ENCODE measurements around the gene FRZB.

Gene FRZB

DNA sequence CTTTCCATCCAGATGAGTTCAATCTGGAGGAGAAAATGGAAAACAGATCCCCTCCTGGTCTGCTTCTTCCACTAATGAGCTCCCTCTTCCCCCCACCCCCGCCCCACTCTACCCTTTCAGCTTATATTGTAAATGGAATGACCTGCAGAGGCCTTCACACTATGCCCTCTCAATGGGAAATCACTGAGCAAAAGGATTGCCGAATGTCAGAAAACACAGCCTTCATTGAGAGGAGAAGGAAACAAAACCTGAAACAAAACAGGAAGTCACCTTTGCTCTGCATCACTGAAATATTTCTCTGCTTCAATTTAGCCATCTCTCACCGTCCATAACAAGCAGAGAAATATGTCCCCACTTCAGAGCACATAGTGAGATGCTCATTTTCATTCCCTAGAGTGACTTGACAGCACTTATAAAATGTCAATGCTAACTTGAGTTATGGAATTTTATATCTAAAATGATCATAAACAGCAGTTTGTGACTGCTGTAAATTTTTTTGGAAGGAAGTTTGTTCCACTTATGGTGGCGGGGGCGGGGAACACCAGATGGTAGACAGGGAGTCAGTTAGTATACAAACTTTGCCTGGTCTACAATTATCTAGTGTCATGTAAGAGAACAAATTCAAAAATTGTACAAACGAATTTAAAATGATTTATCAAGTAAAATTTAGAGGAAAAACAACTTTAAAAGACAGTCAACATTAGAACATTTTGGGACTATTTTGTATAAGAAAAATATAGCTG lies 1.8 kb upstream of the FRZB start:
- TF ChIP-seq, protein P1, sequence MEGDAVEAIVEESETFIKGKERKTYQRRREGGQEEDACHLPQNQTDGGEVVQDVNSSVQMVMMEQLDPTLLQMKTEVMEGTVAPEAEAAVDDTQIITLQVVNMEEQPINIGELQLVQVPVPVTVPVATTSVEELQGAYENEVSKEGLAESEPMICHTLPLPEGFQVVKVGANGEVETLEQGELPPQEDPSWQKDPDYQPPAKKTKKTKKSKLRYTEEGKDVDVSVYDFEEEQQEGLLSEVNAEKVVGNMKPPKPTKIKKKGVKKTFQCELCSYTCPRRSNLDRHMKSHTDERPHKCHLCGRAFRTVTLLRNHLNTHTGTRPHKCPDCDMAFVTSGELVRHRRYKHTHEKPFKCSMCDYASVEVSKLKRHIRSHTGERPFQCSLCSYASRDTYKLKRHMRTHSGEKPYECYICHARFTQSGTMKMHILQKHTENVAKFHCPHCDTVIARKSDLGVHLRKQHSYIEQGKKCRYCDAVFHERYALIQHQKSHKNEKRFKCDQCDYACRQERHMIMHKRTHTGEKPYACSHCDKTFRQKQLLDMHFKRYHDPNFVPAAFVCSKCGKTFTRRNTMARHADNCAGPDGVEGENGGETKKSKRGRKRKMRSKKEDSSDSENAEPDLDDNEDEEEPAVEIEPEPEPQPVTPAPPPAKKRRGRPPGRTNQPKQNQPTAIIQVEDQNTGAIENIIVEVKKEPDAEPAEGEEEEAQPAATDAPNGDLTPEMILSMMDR (conservative IDR thresholded peaks at IDR 0.05; ENCODE audit: low read length): no peak
- H3K4me3 ChIP-seq (ENCODE audit: low read length): no peak overlapping the region
- DNase-seq (ENCODE audit: low read depth): no peak

DNA sequence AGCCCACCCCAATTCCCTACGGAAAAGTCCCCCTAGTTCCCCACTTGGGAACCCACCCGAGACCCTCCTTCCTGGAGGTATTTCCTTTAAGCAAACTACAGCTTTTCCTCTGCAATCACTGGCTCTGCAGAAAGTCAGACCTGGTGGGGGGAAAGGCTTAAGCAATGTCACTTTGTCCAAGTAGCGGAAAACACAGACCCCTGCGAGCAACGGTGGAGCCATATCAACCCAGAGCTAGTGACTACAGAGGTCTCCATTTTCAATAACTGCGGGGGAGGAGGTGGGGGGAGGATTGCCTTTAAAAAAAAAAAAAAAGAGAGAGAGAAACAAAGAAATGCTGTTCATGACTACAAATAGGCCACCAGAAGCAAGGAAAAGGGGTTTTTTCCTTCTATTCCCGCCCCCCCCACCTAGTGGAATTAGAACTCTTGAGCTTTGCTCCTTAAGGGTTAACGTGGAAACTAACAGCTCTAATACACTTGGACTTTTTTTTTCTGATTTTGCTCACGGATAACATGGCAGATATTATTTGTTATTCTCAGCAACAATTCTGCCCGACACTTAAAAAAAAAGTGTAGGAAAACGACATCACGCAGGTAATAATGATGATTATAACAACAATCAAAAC lies 1.1 kb upstream of the FRZB start:
- peak overlapping the region; percentile 60 for H3K4me3 ChIP-seq (ENCODE audit: low read length)
- TF ChIP-seq, protein P1 (conservative IDR thresholded peaks at IDR 0.05; ENCODE audit: low read length): no peak
- no peak for DNase-seq (ENCODE audit: low read depth)

DNA sequence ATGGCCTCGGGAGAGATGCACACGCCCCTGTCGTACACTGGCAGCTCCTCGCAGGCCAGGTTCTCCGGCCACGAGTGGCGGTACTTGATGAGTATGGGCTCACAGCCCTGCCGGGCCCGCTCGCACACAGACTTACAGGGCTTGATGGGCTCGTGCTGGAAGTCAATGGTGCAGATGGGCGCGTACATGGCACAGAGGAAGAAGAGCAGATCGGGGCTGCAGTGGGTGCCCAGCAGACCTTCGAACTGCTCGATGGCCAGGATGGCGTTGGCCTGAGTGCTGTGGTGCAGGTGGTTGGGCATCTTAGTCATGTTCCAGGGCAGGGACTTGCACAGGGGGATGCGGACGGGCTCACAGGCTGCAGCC lies 359 bp downstream of the FRZB start:
- DNase-seq (ENCODE audit: low read depth): no peak
- H3K4me3 ChIP-seq (ENCODE audit: low read length): peak overlapping the region; percentile 60
- TF ChIP-seq, protein P1 (conservative IDR thresholded peaks at IDR 0.05; ENCODE audit: low read length): no peak

DNA sequence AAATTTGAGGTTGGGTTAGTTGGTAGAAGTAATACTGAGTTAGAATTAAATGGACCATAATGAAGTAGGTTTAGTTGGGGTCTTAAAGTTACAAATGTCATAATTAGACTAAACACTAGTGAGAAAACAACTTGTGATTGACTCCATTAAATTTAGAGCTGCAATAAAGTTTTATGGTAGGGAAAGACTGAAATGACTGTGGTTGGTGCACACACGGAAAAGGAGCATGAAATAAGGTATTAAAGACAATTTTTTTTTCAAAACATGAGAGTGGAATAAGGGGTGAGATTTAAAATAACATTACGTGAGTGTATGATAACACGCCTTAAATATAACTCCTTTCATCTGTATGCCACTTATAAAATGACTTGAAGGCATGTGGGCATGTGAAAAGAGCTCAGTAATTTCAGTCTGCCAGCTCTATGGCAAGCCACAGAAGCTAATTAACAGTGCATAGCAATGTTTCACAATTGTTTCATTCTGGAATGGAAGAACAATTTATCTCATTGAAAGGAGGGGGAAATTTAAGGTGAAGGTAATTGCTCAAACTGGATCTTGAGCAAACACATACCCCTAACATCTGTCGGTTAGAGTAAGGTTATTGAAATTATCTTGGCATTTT lies 1.4 kb downstream of the FRZB start:
- H3K4me3 ChIP-seq (ENCODE audit: low read length): no peak overlapping the region
- TF ChIP-seq, protein P1 (conservative IDR thresholded peaks at IDR 0.05; ENCODE audit: low read length): no peak
- no peak for DNase-seq (ENCODE audit: low read depth)

DNA sequence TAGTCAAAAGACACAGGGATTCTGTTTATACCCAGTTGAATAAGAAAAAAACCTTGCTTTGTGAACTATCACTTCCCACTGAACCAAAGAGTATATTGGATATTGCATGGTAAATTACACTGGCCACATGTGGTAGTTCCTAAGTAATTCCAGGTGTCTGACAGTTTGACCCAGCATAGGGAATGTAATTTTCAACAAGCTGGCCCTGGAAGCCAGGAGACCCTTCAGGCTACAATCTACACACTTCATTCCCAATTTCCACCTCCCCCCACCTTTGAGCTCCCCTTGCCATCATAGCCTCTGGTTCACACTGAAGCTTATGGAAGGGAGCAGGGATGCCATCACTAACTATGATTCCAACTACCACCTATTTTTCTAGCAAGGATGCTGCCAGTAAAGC lies 2.8 kb downstream of the FRZB start:
- TF ChIP-seq, protein P1 (conservative IDR thresholded peaks at IDR 0.05; ENCODE audit: low read length): no peak
- no peak overlapping the region for H3K4me3 ChIP-seq (ENCODE audit: low read length)
- no peak for DNase-seq (ENCODE audit: low read depth)

DNA sequence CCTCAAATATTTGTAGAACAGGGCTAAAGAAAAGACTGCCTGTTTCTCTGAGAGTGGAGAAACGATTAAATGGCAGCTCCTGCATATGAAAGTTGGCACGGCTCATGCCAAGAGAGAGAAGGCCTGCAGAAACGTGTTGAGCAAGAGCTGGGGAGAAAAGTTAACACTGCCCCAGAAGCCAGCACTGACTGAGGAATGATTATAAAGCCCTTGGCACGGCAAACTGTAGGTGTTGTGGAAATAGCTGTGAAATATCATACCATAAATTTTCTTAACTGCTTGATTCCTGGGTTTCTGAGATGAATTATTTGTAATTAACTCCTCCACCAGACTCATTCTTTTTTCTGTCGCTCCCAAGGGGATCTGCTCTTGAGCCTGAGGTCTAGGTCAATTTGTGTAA lies 4.3 kb downstream of the FRZB start:
- TF ChIP-seq, protein P1 (conservative IDR thresholded peaks at IDR 0.05; ENCODE audit: low read length): no peak
- H3K4me3 ChIP-seq (ENCODE audit: low read length): no peak overlapping the region
- no peak for DNase-seq (ENCODE audit: low read depth)

DNA sequence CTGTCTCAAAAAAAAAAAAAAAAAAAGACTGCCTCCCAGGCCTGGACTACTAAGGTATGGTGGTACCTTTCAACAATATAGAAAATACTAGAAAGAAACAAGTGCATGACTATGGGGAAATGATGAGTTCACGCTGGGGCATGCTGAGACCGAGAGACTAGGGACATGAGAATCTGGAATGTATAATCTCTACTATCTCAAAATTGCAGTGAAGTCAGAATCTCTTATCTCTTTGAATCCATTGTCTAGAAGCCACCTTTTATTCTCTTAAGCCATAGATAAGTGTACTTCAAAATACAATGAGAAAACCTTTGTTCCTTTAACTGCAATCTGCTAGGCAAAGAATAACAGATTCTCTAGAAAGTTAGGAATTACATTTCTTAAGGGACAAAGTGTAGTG lies 5.6 kb downstream of the FRZB start:
- TF ChIP-seq, protein P1 (conservative IDR thresholded peaks at IDR 0.05; ENCODE audit: low read length): no peak
- DNase-seq (ENCODE audit: low read depth): no peak
- H3K4me3 ChIP-seq (ENCODE audit: low read length): no peak overlapping the region
